HepG2 (cell line): ENCODE data around the gene TDRD3. TPM values are rescaled to one million over a fixed set of nuclear protein-coding genes. Genes with fewer than 3 reads are reported as not detected.

Experiments used
- ZNF407 ChIP-seq: sonication (generic); formaldehyde crosslinking; IDR thresholded peaks from one replicate; pipeline ENCODE4 v1.5.1; 2020; ENCODE audit warnings: mild to moderate bottlenecking, missing genetic modification reagents; ENCODE audit errors: not compliant biosample characterization
- ZNF687 ChIP-seq: sonication (generic); formaldehyde crosslinking; IDR thresholded peaks from 2 replicates; pipeline ENCODE4 v1.5.1; 2020; ENCODE audit warnings: mild to moderate bottlenecking, missing genetic modification reagents, moderate library complexity
- polyA plus RNA-seq, 8 experiments: library from polyadenylated mRNA; depleted of rRNA in 3 of 8; stranded (reverse) in 7 of 8; unstranded in 1 of 8; fragments of >200 nt; fragmentation: Illumina TruSeq in 4 of 8; extraction: Trizol in 4 of 8; gene quantifications; 2 replicates each; pipeline versions ENCODE4 v1.2.1 to v1.2.3, GENCODE V29; 2011 to 2016; ENCODE audit warnings: low read depth in 4 of 8, missing spikeins in 1 of 8, mixed read lengths in 1 of 8; ENCODE audit not compliant: insufficient read depth in 1 of 8
- total RNA-seq, 5 experiments: library from RNA; depleted of rRNA; stranded (reverse); fragments of >200 nt; fragmentation: Illumina TruSeq; extraction: Trizol; gene quantifications; 2 replicates each; pipeline ENCODE4 v1.2.3, GENCODE V29; 2016; ENCODE audit warnings: low read depth in 1 of 5

Gene TDRD3
- total and polyA plus RNA-seq, 2 of the 13 experiments (the other 11 are each of a cell fraction or from before 2014, with no cell fraction given): 4.7 to 11.8 TPM

- TF ChIP-seq ZNF687 (CRISPR knock-in tag): no peak
- TF ChIP-seq ZNF407 (CRISPR knock-in tag): no peak
Measured at GRCh38 chr13:60612593-60612992, 215.6 kb downstream of the TDRD3 start (continued).
